OCI-LY3 (cell line): ENCODE data around the gene MEX3C.

Experiments used
- EZH2phosphoT487 ChIP-seq: fragments of 200-600 bp; shearing (Covaris generic); IDR thresholded peaks from 2 replicates; pipeline ENCODE4 v1.6.1; 2018; ENCODE audit warnings: antibody characterized with exemption, mixed run types, low read depth
- TF ChIP-seq, protein P1 (sequence below): fragments of 200-600, 300-600 bp; sonication (generic); IDR thresholded peaks from 2 replicates; pipeline ENCODE4 v1.5.1; 2014; ENCODE audit warnings: antibody characterized with exemption, low read length, low read depth

DNA sequence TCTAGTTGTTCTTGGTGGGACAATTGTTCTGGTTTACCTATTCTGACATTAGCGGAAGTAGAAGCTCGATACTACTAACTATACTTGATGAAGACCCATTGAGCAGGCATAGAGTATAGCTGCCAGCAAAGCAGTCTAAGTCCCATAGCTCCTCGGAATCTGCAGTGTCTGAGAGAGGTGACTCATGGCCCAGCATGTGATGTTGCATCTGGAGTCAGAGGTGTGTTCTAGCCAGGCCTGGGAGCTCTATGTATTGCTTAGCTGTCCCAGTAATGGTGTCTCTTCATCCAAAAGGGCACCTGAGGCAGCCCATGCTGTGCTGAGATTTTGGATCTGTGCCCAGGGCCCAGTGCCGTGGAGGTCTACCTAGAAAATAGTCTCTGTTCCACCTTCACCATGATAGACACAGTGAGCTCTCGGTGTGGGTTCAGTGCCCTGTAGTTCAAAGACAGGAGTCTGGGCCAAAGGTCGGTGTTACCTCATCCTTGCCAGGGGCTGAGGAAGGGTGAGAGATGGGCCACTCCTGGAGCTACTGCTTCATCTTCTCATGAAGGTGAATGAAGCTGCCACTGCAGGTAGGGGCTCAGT is 47.3 kb downstream of the MEX3C start:
- TF ChIP-seq, protein P1, sequence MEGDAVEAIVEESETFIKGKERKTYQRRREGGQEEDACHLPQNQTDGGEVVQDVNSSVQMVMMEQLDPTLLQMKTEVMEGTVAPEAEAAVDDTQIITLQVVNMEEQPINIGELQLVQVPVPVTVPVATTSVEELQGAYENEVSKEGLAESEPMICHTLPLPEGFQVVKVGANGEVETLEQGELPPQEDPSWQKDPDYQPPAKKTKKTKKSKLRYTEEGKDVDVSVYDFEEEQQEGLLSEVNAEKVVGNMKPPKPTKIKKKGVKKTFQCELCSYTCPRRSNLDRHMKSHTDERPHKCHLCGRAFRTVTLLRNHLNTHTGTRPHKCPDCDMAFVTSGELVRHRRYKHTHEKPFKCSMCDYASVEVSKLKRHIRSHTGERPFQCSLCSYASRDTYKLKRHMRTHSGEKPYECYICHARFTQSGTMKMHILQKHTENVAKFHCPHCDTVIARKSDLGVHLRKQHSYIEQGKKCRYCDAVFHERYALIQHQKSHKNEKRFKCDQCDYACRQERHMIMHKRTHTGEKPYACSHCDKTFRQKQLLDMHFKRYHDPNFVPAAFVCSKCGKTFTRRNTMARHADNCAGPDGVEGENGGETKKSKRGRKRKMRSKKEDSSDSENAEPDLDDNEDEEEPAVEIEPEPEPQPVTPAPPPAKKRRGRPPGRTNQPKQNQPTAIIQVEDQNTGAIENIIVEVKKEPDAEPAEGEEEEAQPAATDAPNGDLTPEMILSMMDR: no peak
- no peak for TF ChIP-seq EZH2phosphoT487
